ENCODE data around the gene PDE9A.

The PDE9A gene

GRCh38 chr21:42679319-42680057 lies 26.1 kb downstream of the PDE9A start:
- Histone ChIP-seq H3K27me3 (ENCODE audit: insufficient read depth, low read length) (no peaks in the 10 kb centered on the region), H3K4me3 (ENCODE audit: low read length) (no peak overlapping the region), H3K36me3 (ENCODE audit: insufficient read depth, low read length) (no peaks in the 10 kb centered on the region), H2AFZ (ENCODE audit: low read depth, low read length) (no peak overlapping the region), H3K9me3 (ENCODE audit: low read length) (peaks cover 5% of the 10 kb centered on the region), H3K4me1 (ENCODE audit: insufficient read depth, low read length) (peaks cover 14% of the 10 kb centered on the region)

DNA sequence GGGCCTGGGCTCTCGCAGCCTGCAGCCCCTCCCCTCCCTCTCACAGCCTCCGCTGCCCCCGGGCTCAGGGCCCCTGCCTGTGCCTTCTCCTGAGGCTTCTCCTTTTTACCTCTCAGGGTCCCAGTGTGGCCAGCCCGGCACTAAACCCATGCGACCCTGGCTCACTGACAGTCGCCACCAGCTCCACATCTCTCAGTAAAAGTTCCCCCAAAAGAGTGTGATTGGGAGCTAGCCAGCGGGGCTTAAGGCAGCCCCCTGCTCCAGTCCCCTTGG lies 26.6 kb downstream of the PDE9A start:
- Histone ChIP-seq H3K9me3 (ENCODE audit: low read length) (peaks cover 7% of the 10 kb centered on the region), H2AFZ (ENCODE audit: low read depth, low read length) (no peak overlapping the region), H3K27me3 (ENCODE audit: insufficient read depth, low read length) (no peaks in the 10 kb centered on the region), H3K36me3 (ENCODE audit: insufficient read depth, low read length) (no peaks in the 10 kb centered on the region), H3K4me1 (ENCODE audit: insufficient read depth, low read length) (peaks cover 9% of the 10 kb centered on the region), H3K4me3 (ENCODE audit: low read length) (no peak overlapping the region)

GRCh38 chr21:42680429-42680828 lies 27.0 kb downstream of the PDE9A start:
- no peak overlapping the region for H3K4me3 ChIP-seq (ENCODE audit: low read length)
- peaks cover 7% of the 10 kb centered on the region for H3K9me3 ChIP-seq (ENCODE audit: low read length)
- no peak overlapping the region for H2AFZ ChIP-seq (ENCODE audit: low read depth, low read length)
- no peaks in the 10 kb centered on the region for H3K36me3 ChIP-seq (ENCODE audit: insufficient read depth, low read length)
- H3K4me1 ChIP-seq (ENCODE audit: insufficient read depth, low read length) = peaks cover 8% of the 10 kb centered on the region
- no peaks in the 10 kb centered on the region for H3K27me3 ChIP-seq (ENCODE audit: insufficient read depth, low read length)

DNA sequence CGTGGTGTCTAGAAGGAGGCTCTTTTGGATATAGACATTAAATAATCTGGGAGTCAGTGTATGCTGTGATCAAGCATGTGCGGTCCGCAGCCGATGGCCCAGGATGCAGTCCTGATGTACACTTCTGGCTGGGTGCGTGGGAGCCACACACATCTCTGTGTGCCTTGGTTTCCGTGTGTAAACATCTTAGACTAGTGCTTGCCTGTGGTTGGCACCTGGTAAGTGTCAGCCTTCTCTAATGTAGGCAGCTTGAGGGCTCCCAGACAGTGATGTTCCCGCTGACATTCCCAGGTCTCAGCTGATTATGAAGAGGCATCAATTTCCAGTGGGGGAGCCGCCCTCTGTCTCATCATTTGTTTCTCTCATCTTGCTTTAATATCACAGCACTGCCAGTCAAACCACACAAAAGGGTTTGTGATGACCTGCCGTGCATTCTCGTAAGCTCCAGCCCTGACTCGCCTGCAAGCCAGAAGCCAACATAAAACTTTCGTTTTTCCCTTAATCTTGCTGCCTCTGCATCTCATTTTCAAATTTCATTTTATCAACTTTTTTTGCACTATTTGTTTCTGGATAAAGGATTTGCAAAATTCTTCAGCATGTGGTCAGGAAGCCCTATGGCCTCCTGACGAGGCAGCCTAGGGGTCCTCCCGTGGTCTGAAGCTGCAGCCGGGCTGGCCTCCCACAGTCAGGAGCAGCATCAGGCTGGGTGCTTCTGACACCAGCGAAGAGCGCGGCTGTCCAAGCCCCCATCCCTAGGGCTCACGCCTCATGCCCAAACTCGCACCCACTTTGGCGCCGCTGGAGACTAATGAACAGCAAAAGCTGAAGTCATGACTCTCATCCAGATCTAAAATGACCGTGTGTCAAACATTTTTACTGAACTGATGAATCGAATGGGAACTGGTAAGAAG lies 28.1 kb downstream of the PDE9A start:
- Histone ChIP-seq H3K4me3 (ENCODE audit: low read length) (no peak overlapping the region), H2AFZ (ENCODE audit: low read depth, low read length) (no peak overlapping the region), H3K9me3 (ENCODE audit: low read length) (peaks cover 10% of the 10 kb centered on the region), H3K27me3 (ENCODE audit: insufficient read depth, low read length) (no peaks in the 10 kb centered on the region), H3K4me1 (ENCODE audit: insufficient read depth, low read length) (peaks cover 8% of the 10 kb centered on the region), H3K36me3 (ENCODE audit: insufficient read depth, low read length) (no peaks in the 10 kb centered on the region)

DNA sequence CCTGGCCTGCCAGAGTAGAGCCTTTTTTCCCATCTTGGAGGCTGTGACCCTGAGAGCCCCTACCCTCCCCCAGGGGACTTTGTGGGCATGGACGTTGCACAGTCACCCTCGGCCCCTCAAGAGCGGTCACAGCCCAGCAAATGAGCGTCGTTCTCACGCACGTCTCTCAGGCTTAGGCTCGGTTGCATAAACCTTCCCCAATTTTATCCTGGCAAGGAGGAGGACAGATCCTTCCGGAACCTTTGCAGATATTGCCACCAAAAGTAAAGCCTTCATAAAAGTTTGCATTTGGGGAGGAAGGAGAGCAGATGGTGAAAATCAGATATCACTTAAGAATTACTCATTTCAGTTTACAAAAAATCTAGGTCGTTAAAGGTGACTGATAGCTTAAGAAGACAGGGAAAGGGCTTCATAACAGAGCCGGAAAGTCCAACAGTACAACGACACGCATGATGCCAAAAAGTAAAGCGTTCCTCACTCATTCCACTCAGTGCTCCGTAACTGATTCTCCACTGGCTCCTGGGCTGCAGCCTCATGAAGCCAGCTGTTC lies 29.3 kb downstream of the PDE9A start:
- H3K4me1 ChIP-seq (ENCODE audit: insufficient read depth, low read length) = peaks cover 8% of the 10 kb centered on the region
- H3K27me3 ChIP-seq (ENCODE audit: insufficient read depth, low read length) = no peaks in the 10 kb centered on the region

DNA sequence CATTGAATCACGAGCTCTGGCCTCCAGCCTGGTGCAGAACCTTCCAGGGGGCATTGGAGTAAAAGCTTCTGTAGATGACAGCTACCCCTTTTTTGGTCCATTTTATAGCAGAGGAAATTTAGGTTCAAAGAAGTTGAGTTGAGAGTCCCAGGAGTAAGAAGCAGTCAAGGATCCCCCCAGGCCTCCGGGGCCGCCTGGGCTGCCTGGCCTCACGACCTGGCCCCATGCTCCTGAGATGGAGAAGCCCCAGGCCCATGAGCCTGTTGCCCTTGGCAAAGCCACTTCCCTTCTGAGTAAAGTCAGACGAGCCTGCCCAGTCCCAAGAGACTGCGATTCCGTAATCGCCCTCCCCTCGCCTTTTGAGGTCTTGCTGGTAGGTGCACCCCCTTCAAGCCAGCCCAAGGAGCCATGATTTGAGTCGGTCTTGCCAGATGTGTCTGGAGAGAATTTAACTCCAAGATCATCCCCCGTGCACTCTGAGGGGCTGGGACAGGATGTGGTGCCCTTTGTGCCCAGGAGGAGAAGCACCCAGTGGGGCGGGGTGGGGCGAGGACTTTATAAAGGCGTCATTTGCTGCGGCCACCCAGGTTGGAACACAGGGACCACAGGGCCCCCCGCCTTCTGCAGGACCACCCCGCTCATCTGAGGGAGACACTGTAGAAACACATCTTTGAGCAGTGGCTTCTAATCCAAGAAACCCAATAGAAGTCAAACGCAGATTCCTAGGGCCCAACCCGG lies 30.1 kb downstream of the PDE9A start:
- Histone ChIP-seq H3K27me3 (ENCODE audit: insufficient read depth, low read length) (no peaks in the 10 kb centered on the region), H3K9me3 (ENCODE audit: low read length) (peaks cover 12% of the 10 kb centered on the region), H2AFZ (ENCODE audit: low read depth, low read length) (no peak overlapping the region), H3K4me1 (ENCODE audit: insufficient read depth, low read length) (peaks cover 8% of the 10 kb centered on the region), H3K4me3 (ENCODE audit: low read length) (no peak overlapping the region), H3K36me3 (ENCODE audit: insufficient read depth, low read length) (peaks cover 9% of the 10 kb centered on the region)

More for the DNA sequence above, 29.3 kb downstream of the PDE9A start:
- peaks cover 10% of the 10 kb centered on the region for H3K9me3 ChIP-seq (ENCODE audit: low read length)
- H3K4me3 ChIP-seq (ENCODE audit: low read length) = no peak overlapping the region
- H2AFZ ChIP-seq (ENCODE audit: low read depth, low read length) = no peak overlapping the region
- peaks cover 3% of the 10 kb centered on the region for H3K36me3 ChIP-seq (ENCODE audit: insufficient read depth, low read length)

- Histone ChIP-seq H3K4me3 (ENCODE audit: low read length) (no peak overlapping the region), H3K36me3 (ENCODE audit: insufficient read depth, low read length) (peaks cover 16% of the 10 kb centered on the region), H3K9me3 (ENCODE audit: low read length) (peaks cover 16% of the 10 kb centered on the region), H3K4me1 (ENCODE audit: insufficient read depth, low read length) (peaks cover 8% of the 10 kb centered on the region), H3K27me3 (ENCODE audit: insufficient read depth, low read length) (no peaks in the 10 kb centered on the region), H2AFZ (ENCODE audit: low read depth, low read length) (no peak overlapping the region)
Measured at GRCh38 chr21:42684109-42684916, 30.9 kb downstream of the PDE9A start.

DNA sequence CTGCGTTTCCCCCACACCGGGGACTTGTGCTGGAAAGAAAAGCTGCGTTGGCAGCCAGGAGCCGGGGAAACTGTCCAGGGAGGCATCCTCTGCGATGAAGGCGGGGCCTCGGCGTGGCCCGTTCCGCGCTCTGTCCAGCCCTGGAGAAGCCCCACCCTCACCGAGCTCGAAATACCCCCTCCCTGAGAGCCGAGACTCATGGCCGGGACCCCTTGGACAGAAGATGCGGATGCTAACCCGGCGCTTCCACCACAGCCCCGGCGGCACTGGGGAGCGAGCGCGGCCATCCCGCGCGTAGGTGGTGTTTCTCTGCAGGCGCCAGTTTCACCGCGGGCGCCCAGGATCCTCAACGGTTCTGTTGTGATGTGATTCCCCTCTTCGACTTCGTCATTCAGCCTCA lies 31.6 kb downstream of the PDE9A start:
- Histone ChIP-seq H2AFZ (ENCODE audit: low read depth, low read length) (no peak overlapping the region), H3K4me3 (ENCODE audit: low read length) (no peak overlapping the region), H3K4me1 (ENCODE audit: insufficient read depth, low read length) (peaks cover 8% of the 10 kb centered on the region), H3K9me3 (ENCODE audit: low read length) (peaks cover 20% of the 10 kb centered on the region), H3K27me3 (ENCODE audit: insufficient read depth, low read length) (no peaks in the 10 kb centered on the region), H3K36me3 (ENCODE audit: insufficient read depth, low read length) (peaks cover 21% of the 10 kb centered on the region)

GRCh38 chr21:42685954-42686500 lies 32.6 kb downstream of the PDE9A start:
- no peaks in the 10 kb centered on the region for H3K27me3 ChIP-seq (ENCODE audit: insufficient read depth, low read length)

DNA sequence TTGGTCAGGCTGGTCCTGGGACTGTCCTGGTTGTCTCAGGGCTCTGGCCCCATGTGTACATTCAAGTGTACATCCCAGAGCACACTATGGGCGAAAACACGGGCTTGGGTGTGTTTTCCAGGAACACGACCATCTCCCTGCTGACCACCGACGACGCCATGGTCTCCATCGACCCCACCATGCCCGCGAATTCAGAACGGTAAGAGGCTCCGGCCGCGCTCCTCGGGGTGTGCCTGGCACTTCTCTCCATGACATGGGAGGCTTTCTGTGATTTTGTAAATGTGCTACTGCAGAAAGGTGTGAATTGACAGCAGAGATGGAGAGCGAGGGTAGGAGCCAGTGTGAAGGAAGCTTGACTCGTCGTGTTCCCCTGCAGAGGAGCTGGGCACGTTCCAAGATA lies 34.4 kb downstream of the PDE9A start:
- H3K9me3 ChIP-seq (ENCODE audit: low read length) = peaks cover 36% of the 10 kb centered on the region
- no peaks in the 10 kb centered on the region for H3K4me1 ChIP-seq (ENCODE audit: insufficient read depth, low read length)
- no peaks in the 10 kb centered on the region for H3K27me3 ChIP-seq (ENCODE audit: insufficient read depth, low read length)
- H3K4me3 ChIP-seq (ENCODE audit: low read length) = no peak overlapping the region
- no peak overlapping the region for H2AFZ ChIP-seq (ENCODE audit: low read depth, low read length)
- peaks cover 33% of the 10 kb centered on the region for H3K36me3 ChIP-seq (ENCODE audit: insufficient read depth, low read length)

More at GRCh38 chr21:42685954-42686500, 32.6 kb downstream of the PDE9A start:
- Histone ChIP-seq H3K4me3 (ENCODE audit: low read length) (no peak overlapping the region), H2AFZ (ENCODE audit: low read depth, low read length) (no peak overlapping the region), H3K9me3 (ENCODE audit: low read length) (peaks cover 30% of the 10 kb centered on the region), H3K4me1 (ENCODE audit: insufficient read depth, low read length) (peaks cover 8% of the 10 kb centered on the region), H3K36me3 (ENCODE audit: insufficient read depth, low read length) (peaks cover 28% of the 10 kb centered on the region)

GRCh38 chr21:42688226-42688840 lies 34.9 kb downstream of the PDE9A start:
- H3K4me1 ChIP-seq (ENCODE audit: insufficient read depth, low read length) = no peaks in the 10 kb centered on the region
- H3K36me3 ChIP-seq (ENCODE audit: insufficient read depth, low read length) = peaks cover 33% of the 10 kb centered on the region
- H3K4me3 ChIP-seq (ENCODE audit: low read length) = no peak overlapping the region
- H2AFZ ChIP-seq (ENCODE audit: low read depth, low read length) = no peak overlapping the region
- peaks cover 36% of the 10 kb centered on the region for H3K9me3 ChIP-seq (ENCODE audit: low read length)
- H3K27me3 ChIP-seq (ENCODE audit: insufficient read depth, low read length) = no peaks in the 10 kb centered on the region

All from neuron (in vitro differentiated cells).